ENCODE results near the gene CHMP4A.

- TF ChIP-seq, protein P1, sequence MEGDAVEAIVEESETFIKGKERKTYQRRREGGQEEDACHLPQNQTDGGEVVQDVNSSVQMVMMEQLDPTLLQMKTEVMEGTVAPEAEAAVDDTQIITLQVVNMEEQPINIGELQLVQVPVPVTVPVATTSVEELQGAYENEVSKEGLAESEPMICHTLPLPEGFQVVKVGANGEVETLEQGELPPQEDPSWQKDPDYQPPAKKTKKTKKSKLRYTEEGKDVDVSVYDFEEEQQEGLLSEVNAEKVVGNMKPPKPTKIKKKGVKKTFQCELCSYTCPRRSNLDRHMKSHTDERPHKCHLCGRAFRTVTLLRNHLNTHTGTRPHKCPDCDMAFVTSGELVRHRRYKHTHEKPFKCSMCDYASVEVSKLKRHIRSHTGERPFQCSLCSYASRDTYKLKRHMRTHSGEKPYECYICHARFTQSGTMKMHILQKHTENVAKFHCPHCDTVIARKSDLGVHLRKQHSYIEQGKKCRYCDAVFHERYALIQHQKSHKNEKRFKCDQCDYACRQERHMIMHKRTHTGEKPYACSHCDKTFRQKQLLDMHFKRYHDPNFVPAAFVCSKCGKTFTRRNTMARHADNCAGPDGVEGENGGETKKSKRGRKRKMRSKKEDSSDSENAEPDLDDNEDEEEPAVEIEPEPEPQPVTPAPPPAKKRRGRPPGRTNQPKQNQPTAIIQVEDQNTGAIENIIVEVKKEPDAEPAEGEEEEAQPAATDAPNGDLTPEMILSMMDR (IDR thresholded peaks at IDR 0.05; ENCODE audit: low read length), result no peak
- no peak for TF ChIP-seq EZH2 (IDR thresholded peaks at IDR 0.05; ENCODE audit: borderline replicate concordance, low read length)
These were observed 14.3 kb downstream of the CHMP4A start for GRCh38 chr14:24198814-24199524.

Data from OCI-LY1 (cell line).